HL-60 (cell line): ENCODE measurements around the gene ERC2.

Experiments
- CTCF ChIP-seq: IDR thresholded peaks from one replicate; pipeline ENCODE4 v1.5.1; 2011; ENCODE audit warnings: low read length, control low read depth, inconsistent platforms; ENCODE audit not compliant: insufficient read depth
- GABPA ChIP-seq: IDR thresholded peaks from 2 replicates; pipeline ENCODE4 v1.6.1; 2012; ENCODE audit warnings: low read depth
- POLR2AphosphoS5 ChIP-seq: IDR thresholded peaks from 2 replicates; pipeline ENCODE4 v1.6.1; 2012; ENCODE audit warnings: low read depth
- SPI1 ChIP-seq: IDR thresholded peaks from 2 replicates; pipeline ENCODE4 v1.6.1; 2012; ENCODE audit warnings: low read depth, mild to moderate bottlenecking, borderline replicate concordance
- TF ChIP-seq, protein P1 (sequence below): IDR thresholded peaks from 2 replicates; pipeline ENCODE4 v1.6.1; 2012; ENCODE audit warnings: low read depth; ENCODE audit not compliant: insufficient replicate concordance

- TF ChIP-seq CTCF, result no peak
- TF ChIP-seq, protein P1, sequence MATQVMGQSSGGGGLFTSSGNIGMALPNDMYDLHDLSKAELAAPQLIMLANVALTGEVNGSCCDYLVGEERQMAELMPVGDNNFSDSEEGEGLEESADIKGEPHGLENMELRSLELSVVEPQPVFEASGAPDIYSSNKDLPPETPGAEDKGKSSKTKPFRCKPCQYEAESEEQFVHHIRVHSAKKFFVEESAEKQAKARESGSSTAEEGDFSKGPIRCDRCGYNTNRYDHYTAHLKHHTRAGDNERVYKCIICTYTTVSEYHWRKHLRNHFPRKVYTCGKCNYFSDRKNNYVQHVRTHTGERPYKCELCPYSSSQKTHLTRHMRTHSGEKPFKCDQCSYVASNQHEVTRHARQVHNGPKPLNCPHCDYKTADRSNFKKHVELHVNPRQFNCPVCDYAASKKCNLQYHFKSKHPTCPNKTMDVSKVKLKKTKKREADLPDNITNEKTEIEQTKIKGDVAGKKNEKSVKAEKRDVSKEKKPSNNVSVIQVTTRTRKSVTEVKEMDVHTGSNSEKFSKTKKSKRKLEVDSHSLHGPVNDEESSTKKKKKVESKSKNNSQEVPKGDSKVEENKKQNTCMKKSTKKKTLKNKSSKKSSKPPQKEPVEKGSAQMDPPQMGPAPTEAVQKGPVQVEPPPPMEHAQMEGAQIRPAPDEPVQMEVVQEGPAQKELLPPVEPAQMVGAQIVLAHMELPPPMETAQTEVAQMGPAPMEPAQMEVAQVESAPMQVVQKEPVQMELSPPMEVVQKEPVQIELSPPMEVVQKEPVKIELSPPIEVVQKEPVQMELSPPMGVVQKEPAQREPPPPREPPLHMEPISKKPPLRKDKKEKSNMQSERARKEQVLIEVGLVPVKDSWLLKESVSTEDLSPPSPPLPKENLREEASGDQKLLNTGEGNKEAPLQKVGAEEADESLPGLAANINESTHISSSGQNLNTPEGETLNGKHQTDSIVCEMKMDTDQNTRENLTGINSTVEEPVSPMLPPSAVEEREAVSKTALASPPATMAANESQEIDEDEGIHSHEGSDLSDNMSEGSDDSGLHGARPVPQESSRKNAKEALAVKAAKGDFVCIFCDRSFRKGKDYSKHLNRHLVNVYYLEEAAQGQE, result no peak
- no peak for TF ChIP-seq POLR2AphosphoS5
- no peak for TF ChIP-seq GABPA
- TF ChIP-seq SPI1, result no peak
Observed at GRCh38 chr3:56173601-56174000, 294.7 kb downstream of the ERC2 start.
